OCI-LY1 (cell line): Measurements from ENCODE around the gene PTPRA.

Experiments used
- H2AFZ ChIP-seq: fragments of 200-600 bp; sonication (generic), shearing (Covaris generic); 2 replicates; pipeline ENCODE4 v1.6.0; 2014; ENCODE audit warnings: antibody characterized with exemption, mild to moderate bottlenecking, low read length
- H3F3A ChIP-seq: fragments of 200-600 bp; sonication (generic), shearing (Covaris generic); 2 replicates; pipeline ENCODE4 v1.6.0; 2014; ENCODE audit warnings: mild to moderate bottlenecking, antibody characterized with exemption, low read length, moderate library complexity; ENCODE audit not compliant: insufficient read depth
- H3K27ac ChIP-seq: fragments of 200-600 bp; sonication (generic); 2 replicates; pipeline ENCODE4 v1.5.1; 2014; ENCODE audit warnings: low read length, mixed run types, mild to moderate bottlenecking, low read depth; ENCODE audit not compliant: poor library complexity, severe bottlenecking
- H3K27me3 ChIP-seq: fragments of 200-600 bp; sonication (generic); 2 replicates; pipeline ENCODE4 v1.6.0; 2014; ENCODE audit warnings: antibody characterized with exemption, mild to moderate bottlenecking, low read length, moderate library complexity; ENCODE audit not compliant: insufficient read depth
- H3K36me3 ChIP-seq: fragments of 200-600 bp; sonication (generic); 2 replicates; pipeline ENCODE4 v1.6.1; 2014; ENCODE audit warnings: mild to moderate bottlenecking, antibody characterized with exemption, low read length, moderate library complexity, mixed read lengths; ENCODE audit not compliant: insufficient read depth
- H3K4me1 ChIP-seq: fragments of 200-600 bp; sonication (generic); 2 replicates; pipeline ENCODE4 v1.5.1; 2014; ENCODE audit warnings: mild to moderate bottlenecking, low read length, moderate library complexity; ENCODE audit not compliant: insufficient read depth, severe bottlenecking
- H3K4me2 ChIP-seq: fragments of 200-600 bp; sonication (generic), shearing (Covaris generic); 2 replicates; pipeline ENCODE4 v1.6.1; 2014; ENCODE audit warnings: low read length
- H3K4me3 ChIP-seq: fragments of 200-600 bp; sonication (generic); 2 replicates; pipeline ENCODE4 v1.5.1; 2014; ENCODE audit warnings: low read length, low read depth, mild to moderate bottlenecking, mixed read lengths; ENCODE audit not compliant: poor library complexity, severe bottlenecking
- H3K79me2 ChIP-seq: fragments of 200-600 bp; shearing (Covaris generic); 2 replicates; pipeline ENCODE4 v1.6.1; 2016; ENCODE audit warnings: mixed run types, low read length, mixed read lengths; ENCODE audit not compliant: insufficient read depth
- H3K9ac ChIP-seq: fragments of 200-600 bp; sonication (generic), shearing (Covaris generic); 2 replicates; pipeline ENCODE4 v1.6.1; 2014; ENCODE audit warnings: mild to moderate bottlenecking, low read length, mixed read lengths
- H3K9me2 ChIP-seq: fragments of 200-600 bp; sonication (generic), shearing (Covaris generic); 2 replicates; pipeline ENCODE4 v1.6.1; 2014; ENCODE audit warnings: low read depth, mild to moderate bottlenecking, low read length, mixed read lengths
- H3K9me3 ChIP-seq: fragments of 200-600 bp; shearing (Covaris generic); 2 replicates; pipeline ENCODE4 v1.6.1; 2014; ENCODE audit warnings: low read length, mixed read lengths
- H4K20me1 ChIP-seq: fragments of 200-600 bp; sonication (generic), shearing (Covaris generic); 2 replicates; pipeline ENCODE4 v1.6.0; 2016; ENCODE audit warnings: mild to moderate bottlenecking, low read length; ENCODE audit not compliant: insufficient read depth
- EZH2 ChIP-seq: fragments of 200-600 bp; sonication (generic), shearing (Covaris generic); IDR thresholded peaks from 2 replicates; pipeline ENCODE4 v1.8.0; 2017; ENCODE audit warnings: borderline replicate concordance, mixed run types, mild to moderate bottlenecking, antibody characterized with exemption, low read length, moderate library complexity, mixed read lengths
- TF ChIP-seq, protein P1 (sequence below): fragments of 200-600 bp; sonication (generic), shearing (Covaris generic); IDR thresholded peaks from 2 replicates; pipeline ENCODE4 v1.5.1; 2017; ENCODE audit warnings: mild to moderate bottlenecking, antibody characterized with exemption, low read length, moderate library complexity, mixed read lengths

The PTPRA gene

DNA sequence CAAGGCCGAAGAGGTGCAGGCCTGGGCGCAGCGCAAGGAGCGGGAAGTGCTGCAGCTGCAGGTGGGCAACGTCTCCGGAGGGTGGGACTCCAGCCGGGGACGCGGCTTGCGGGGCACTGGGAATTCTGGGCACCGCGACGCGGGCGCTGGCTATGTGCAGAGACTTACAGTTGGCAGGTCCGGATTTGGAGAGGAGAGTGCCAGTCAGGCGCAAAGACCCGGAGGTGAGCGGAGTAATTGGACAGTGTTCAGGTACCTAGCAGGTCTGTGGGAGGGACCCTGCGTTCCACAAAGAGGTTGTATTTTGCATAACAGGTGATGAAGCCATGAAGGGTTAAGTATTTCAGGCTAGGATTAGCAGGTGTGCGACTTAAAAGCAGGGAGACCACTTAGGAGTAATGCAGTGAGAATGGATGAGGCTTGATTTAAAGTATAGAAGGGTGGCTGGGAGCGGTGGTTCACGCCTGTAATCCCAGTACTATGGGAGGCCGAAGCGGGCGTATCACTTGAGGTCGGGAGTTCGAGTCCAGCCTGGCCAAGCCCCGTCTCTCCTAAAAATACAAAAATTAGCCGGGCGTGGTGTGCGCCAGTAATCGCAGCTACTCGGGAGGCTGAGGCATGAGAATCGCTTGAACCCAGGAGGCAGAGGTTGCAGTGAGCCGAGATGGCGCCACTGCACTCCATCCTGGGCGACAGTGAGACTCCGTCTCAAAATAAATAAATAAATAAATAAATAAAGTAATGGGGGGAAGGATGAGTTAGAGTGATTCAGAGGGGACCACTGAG, 173.6 kb downstream of the PTPRA start:
- no peaks in the 10 kb centered on the region for H3K27me3 ChIP-seq
- peaks cover 6% of the 10 kb centered on the region for H3F3A ChIP-seq
- no peaks in the 10 kb centered on the region for H3K9me3 ChIP-seq
- peak overlapping the region; percentile 81 for H3K4me3 ChIP-seq
- H3K4me2 ChIP-seq = peak overlapping the region; percentile 86
- peak overlapping the region; percentile 73 for H3K9ac ChIP-seq
- peaks cover 34% of the 10 kb centered on the region for H3K36me3 ChIP-seq
- no peak for TF ChIP-seq EZH2
- TF ChIP-seq, protein P1, sequence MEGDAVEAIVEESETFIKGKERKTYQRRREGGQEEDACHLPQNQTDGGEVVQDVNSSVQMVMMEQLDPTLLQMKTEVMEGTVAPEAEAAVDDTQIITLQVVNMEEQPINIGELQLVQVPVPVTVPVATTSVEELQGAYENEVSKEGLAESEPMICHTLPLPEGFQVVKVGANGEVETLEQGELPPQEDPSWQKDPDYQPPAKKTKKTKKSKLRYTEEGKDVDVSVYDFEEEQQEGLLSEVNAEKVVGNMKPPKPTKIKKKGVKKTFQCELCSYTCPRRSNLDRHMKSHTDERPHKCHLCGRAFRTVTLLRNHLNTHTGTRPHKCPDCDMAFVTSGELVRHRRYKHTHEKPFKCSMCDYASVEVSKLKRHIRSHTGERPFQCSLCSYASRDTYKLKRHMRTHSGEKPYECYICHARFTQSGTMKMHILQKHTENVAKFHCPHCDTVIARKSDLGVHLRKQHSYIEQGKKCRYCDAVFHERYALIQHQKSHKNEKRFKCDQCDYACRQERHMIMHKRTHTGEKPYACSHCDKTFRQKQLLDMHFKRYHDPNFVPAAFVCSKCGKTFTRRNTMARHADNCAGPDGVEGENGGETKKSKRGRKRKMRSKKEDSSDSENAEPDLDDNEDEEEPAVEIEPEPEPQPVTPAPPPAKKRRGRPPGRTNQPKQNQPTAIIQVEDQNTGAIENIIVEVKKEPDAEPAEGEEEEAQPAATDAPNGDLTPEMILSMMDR = no peak
- H4K20me1 ChIP-seq = no peaks in the 10 kb centered on the region
- no peak overlapping the region for H2AFZ ChIP-seq
- no peak overlapping the region for H3K27ac ChIP-seq
- no peaks in the 10 kb centered on the region for H3K9me2 ChIP-seq
- peaks cover 5% of the 10 kb centered on the region; the same call in 1 of the 2 replicates for H3K79me2 ChIP-seq
- peaks cover 19% of the 10 kb centered on the region for H3K4me1 ChIP-seq

DNA sequence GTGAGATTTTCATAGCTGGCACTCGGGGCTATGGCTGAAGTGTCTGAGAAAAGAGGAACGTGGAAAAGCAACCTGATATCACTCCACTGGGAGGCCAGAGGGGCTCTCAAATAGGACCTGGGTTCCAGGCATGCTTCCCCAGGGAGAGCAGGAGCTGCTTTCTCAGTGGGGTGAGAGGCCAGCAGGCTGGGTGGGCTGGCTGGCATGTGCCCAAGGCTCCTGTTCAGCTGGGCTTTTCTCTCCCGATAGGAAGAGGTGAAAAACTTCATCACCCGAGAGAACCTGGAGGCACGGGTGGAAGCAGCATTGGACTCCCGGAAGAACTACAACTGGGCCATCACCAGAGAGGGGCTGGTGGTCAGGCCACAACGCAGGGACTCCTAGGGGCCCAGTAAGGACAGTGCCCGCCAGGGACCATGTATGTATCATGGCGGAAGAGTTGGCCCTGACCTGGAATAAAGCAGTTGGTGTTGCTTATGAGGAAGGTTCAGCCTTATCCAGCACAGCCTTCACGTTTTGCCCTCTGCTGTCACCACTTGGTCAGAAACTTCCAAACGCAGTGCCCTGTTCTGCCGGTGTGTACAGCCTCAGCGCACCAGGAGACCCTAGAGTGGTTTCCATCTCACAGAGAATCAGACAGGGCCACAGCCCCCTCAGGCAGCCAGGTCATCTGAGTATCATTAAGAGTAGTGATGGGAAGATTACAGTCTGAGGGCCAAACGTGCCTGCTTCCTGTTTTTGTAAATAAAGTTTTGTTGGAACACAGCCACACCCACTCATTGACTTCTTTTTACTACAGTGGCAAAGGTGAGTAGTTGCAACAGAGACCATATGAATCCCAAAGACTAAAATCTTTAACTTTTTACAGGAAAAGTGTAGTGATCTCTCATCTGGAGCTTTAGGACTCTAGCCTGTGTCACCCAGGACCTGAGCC, 174.5 kb downstream of the PTPRA start:
- Histone ChIP-seq H3K36me3 (peaks cover 34% of the 10 kb centered on the region), H3K4me2 (peak overlapping the region; percentile 86), H3K9me2 (no peaks in the 10 kb centered on the region), H3K27me3 (no peaks in the 10 kb centered on the region), H3K4me1 (peaks cover 19% of the 10 kb centered on the region), H3K27ac (no peak overlapping the region), H3K9me3 (no peaks in the 10 kb centered on the region), H3K9ac (peak overlapping the region; percentile 73; the same call in 1 of the 2 replicates), H2AFZ (no peak overlapping the region), H3K4me3 (peak overlapping the region; percentile 81), H3F3A (peaks cover 6% of the 10 kb centered on the region), H3K79me2 (peaks cover 5% of the 10 kb centered on the region; the same call in 1 of the 2 replicates), H4K20me1 (no peaks in the 10 kb centered on the region)
- no peak for TF ChIP-seq EZH2
- TF ChIP-seq, protein P1 = no peak

DNA sequence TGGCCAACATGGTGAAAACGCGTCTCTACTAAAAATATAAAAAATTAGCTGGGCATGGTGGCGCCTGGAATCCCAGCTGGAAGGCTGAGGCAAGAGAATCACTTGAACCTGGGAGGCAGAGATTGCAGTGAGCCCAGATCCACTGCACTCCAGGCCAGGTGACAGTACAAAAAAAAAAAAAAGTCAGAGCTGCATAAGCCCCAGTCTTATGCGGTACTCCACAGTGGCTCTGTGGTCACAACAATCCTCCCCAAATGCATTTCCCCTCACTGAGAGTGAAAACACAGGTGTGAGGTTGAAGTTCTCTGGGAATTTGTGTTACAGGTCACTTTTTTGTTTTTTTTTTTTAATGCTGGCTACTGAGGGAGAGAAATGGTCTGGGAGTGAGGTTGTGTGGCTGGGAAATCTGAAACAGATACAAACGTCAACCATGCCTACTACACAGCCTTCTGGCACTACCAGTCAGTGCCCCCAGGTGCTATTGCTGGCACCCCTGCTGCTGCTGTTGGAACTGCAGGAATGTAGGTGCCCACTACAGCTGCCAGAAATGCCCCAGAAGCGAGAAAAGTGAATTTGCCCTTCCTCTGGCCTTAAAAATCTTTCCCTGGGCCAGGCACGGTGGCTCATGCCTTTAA, 178.2 kb downstream of the PTPRA start:
- Histone ChIP-seq H3K79me2 (peaks cover 5% of the 10 kb centered on the region; the same call in 1 of the 2 replicates), H3K4me3 (no peak overlapping the region), H3K4me1 (peaks cover 12% of the 10 kb centered on the region), H2AFZ (no peak overlapping the region), H3K9me3 (no peaks in the 10 kb centered on the region), H3K9ac (no peak overlapping the region), H3K36me3 (peaks cover 34% of the 10 kb centered on the region), H3K4me2 (no peak overlapping the region), H3K27ac (no peak overlapping the region), H4K20me1 (no peaks in the 10 kb centered on the region), H3K9me2 (no peaks in the 10 kb centered on the region), H3K27me3 (no peaks in the 10 kb centered on the region), H3F3A (peaks cover 6% of the 10 kb centered on the region)
- no peak for TF ChIP-seq EZH2
- TF ChIP-seq, protein P1 = no peak
